Left renal pelvis (tissue), 4 donors: ENCODE results near the gene IL12B. TPM values are rescaled to one million over a fixed set of nuclear protein-coding genes. Genes with fewer than 3 reads are reported as not detected.
"Not testable (repeated sequence)": the region's sequence is repeated elsewhere in the genome, so short reads cannot be mapped to it uniquely, and the experiment has no call there.

ENCODE experiments used
- DNase-seq, 4 donors: peaks; one replicate each; pipeline ENCODE4 v3.0.0-alpha.2; 2013; ENCODE audit warnings: low read depth in 4 of 4, low spot score in 3 of 4
- polyA plus RNA-seq, 4 donors: library from polyadenylated mRNA; unstranded; fragments of 120-200 nt; gene quantifications; one replicate each; pipeline ENCODE4 v1.2.1, GENCODE V29; 2013; ENCODE audit not compliant: insufficient read length in 4 of 4

IL12B gene
- polyA plus RNA-seq, 4 donors: 0.08 TPM; not detected in 3

DNA sequence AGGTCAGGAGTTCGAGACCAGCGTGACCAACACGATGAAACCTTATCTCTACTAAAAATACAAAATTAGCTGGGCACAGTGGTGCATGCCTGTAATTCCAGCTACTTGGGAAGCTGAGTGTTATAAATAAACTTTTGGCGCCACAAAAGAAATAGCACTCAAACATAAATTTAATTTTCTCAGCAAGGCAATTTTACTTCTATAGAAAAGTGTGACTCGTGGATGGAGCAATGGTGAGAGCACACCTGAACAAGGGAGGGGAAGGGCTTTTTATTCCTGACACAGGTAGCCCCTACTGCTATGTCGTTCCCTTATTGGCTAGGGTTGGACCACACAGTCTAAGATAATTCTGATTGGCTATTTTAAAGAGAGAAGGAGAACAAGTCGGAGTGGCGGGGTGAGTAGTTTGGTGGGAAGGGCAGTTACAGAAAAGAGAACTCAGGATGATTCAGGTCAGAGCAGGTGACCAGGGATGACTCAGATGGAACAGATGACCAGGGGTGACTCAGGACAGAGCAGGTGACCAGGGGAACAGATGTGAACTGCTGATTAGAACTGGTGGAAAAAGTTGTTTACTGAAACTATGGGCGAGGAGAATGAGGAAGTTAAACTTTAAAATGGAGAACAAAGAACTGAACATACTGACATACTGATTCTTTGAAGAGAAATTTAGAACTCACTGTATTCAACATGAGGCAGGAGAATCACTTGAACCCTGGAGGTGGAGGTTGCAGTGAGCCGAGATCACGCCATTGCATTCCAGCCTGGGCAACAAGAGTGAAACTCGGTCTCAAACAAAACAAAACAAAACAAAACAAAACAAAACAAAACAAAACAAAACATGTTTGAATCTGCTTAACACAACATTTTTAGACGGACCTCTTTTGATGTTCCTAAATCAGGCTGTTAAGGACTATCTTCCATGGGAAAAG, 28.1 kb downstream of the IL12B start:
- not testable (repeated sequence) for DNase-seq

DNA sequence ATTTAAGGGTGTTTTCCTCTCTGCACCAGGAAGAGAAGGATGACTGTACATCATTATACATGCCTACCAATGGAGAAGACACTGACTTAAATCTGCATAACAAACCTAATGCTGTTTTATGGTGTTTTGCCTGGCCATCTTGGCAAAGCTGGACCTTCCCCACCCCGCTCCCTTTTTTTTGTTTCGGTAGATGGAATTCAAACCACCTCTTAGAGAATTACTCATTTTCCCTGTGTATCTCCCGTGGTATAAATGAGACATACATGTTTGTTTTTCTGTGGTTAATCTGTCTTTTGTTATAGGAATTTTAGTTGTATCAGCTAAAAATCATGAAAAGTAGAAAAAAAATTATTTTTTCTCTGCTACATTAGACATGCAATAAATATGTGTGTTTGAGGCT, 28.8 kb downstream of the IL12B start:
- no peak for DNase-seq

DNA sequence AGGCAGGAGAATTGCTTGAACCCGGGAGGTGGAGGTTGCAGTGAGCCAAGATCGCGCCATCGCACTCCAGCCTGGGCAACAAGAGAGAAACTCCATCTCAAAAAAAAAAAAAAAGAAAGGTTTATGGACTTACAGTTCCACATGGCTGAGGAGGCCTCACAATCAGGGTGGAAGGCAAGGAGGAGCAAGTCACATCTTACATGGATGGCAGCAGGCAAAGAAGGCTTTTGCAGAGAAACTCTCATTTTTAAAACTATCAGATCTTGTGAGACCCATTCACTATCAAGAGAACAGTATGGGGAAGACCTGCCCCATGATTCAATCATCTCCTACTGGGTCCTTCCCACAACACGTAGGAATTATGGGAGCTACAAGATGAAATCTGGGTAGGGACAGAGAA, 33.0 kb downstream of the IL12B start:
- not testable (repeated sequence) for DNase-seq

DNA sequence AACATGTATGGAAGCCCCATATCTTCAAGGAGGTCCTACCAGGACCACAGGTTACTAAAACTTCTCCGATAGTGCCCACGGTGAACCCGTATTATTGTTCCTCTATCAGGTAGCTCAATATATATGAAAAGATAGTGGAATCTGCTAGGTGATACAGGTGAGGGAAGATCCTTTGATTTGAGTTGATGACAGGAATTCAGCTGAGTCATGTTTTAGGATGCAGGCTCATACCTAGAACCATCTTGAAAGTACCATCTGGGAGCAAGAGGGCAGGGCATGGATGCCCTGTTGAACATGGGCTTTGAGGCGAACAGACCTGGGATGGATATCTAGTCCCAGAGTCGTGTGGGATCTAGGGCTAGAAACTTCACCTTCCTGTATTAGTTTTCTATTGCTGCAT, 35.4 kb downstream of the IL12B start:
- no peak for DNase-seq

DNA sequence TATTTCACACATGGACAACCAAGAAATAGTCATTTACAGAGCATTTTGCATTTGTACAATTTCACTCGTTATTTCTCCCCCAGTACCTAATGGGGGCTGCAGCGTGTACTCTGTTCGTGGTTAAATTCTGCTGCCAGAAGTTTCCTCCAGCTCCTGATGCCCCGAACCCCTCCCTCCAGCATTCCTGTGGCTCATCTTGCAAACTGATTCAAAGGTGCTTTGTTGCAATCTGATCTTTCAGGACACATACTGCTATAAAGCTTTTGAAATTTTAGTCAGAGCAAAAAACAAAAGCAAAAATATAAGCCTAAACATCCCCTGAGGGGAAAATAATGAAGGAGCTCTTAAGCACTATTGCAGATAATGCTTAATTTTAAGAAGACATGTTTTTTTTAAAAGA, 39.5 kb downstream of the IL12B start:
- DNase-seq: no peak

DNA sequence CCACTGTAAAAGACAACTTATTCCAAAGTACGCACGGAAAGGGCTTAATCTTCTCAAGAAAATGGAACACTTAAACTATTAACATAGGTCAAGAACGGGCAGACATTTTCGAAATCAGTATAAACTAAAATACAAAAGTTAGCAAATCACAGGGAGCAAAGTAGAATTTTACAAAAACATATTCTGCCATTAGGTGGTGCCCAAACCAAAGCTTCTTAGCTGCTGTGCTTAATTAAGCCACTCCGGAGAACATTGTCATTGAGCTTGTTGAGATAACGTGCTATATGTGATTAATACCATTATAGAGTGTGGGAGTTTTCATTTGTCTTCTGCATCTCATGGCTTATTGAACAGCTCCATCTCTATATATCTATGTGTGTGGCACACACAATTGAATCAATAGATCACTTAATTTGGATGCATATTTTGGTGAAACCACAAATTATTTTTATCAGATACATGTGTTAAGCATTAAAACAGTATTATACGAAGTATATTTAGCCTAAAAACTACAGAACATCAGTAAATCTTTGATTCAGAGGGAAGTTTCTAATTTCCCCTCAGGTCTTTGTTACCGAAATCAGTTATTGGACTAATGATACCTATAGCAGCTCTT, 43.8 kb downstream of the IL12B start:
- no peak for DNase-seq

DNA sequence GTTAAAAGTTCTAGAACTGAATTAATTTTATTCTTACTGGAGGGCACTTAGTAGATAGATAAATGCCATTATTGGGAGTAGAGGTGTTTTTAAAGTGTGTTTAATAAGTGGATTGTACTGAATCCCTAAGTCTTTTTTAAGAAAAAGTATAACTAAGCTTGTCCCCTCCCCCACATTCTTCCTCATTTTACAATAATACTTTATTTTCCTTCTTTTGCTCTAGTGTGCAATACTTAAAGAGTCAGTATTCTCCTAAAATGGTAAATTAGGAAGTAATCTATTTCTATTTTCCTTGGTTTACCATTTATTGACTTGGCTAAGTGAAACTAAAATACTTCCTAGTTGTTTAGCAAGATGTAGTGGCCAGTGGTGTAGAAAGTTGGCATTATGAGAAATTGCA, 55.6 kb downstream of the IL12B start:
- no peak for DNase-seq

DNA sequence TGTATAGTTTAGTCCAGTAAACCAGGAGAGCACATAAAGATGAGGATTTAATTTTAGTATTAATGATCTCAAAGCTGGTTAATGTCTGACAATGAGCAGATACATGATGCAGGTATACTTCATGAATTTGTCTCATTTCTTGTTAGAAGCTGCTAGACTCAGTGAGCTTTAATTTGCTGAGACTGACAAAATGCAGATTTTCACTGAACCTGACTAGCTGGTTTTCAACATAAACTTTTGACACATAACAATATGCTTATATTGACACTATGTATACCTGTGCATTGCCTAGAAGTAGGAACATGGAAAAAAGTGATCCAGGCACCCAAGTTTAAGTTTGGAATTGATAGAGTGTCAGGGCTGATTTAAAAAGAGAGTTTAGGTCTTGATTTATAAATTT, 56.4 kb downstream of the IL12B start:
- DNase-seq: no peak

DNA sequence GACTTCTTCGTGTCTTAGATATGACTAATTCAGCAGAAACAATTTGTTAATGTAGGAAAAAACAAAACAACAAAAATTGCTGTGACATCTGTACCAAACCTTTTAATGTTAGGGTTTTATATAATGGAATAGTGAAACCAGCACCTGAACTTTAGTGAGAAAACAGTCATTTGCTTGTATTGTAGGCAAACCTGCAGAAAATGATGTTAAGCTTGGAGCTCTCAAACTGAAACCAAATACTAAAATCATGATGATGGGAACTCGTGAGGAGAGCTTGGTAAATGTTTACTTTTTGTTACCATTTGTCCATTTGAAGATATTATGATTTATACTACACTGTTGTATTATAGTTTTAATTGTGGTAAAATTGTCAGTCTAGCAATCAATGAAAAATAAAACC, 60.6 kb downstream of the IL12B start:
- no peak for DNase-seq

DNA sequence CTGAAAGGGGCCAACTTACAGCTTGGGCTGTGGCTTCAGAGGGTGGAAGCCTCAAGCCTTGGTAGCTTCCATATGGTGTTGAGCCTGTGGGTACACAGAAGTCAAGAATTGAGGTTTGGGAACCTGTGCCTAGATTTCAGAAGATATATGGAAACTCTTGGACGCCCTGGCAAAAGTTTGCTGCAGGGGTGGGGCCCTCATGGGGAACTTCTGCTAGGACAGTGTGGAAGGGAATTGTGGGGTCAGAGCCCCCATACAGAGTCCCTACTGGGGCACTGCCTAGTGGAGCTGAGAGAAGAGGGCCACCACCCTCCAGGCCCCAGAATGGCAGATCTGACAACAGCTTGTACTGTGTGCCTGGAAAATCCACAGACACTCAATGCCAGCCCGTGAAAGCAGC, 63.5 kb downstream of the IL12B start:
- DNase-seq: not testable (repeated sequence)

Other genes with a start within 250 kb of the IL12B start
- gene EBF1, start 230.6 kb downstream of the IL12B start, polyA plus RNA-seq: 10 to 100 TPM; 20.2 to 48.4 (median 23.7) TPM
- gene RNF145, start 120.9 kb downstream of the IL12B start, polyA plus RNA-seq: 100 to 1,000 TPM in 2 of 4 donors, 10 to 100 TPM in 2; 80.0 to 115 (median 102) TPM
- 10 to 100 TPM; 47.3 to 51.6 (median 49.7) TPM for gene UBLCP1, start 67.2 kb downstream of the IL12B start, polyA plus RNA-seq